Neuronal stem cell (in vitro differentiated cells): Measurements from ENCODE around the gene OSBPL10.
"Not testable (repeated sequence)": the region's sequence is repeated elsewhere in the genome, so short reads cannot be mapped to it uniquely, and the experiment has no call there.

ENCODE experiments used
- DNase-seq: peaks from one replicate; pipeline ENCODE4 v3.0.0-alpha.2; 2013; ENCODE audit warnings: low spot score
- H2AFZ ChIP-seq: one replicate; pipeline ENCODE4 v1.6.1; 2013; ENCODE audit warnings: mild to moderate bottlenecking, low read length, inconsistent platforms
- H2AK5ac ChIP-seq: 2 replicates; pipeline ENCODE4 v1.6.1; 2013; ENCODE audit warnings: low read depth, mild to moderate bottlenecking, inconsistent platforms, low read length, moderate library complexity, mixed read lengths
- H2BK120ac ChIP-seq: 2 replicates; pipeline ENCODE4 v1.6.1; 2013; ENCODE audit warnings: low read depth, mild to moderate bottlenecking, inconsistent platforms, low read length, moderate library complexity, mixed read lengths
- H2BK12ac ChIP-seq: one replicate; pipeline ENCODE4 v1.6.1; 2013; ENCODE audit warnings: low read length, inconsistent platforms
- H2BK15ac ChIP-seq: 2 replicates; pipeline ENCODE4 v1.6.1; 2013; ENCODE audit warnings: mild to moderate bottlenecking, low read length, inconsistent platforms, mixed read lengths
- H2BK5ac ChIP-seq: one replicate; pipeline ENCODE4 v1.6.1; 2013; ENCODE audit warnings: inconsistent platforms, mild to moderate bottlenecking, low read length, moderate library complexity
- H3K14ac ChIP-seq: one replicate; pipeline ENCODE4 v1.6.1; 2013; ENCODE audit warnings: low read length, inconsistent platforms
- H3K18ac ChIP-seq: 2 replicates; pipeline ENCODE4 v1.6.1; 2013; ENCODE audit warnings: low read length, inconsistent platforms
- H3K23ac ChIP-seq: 2 replicates; pipeline ENCODE4 v1.6.1; 2013; ENCODE audit warnings: low read depth, mild to moderate bottlenecking, mixed read lengths, low read length, inconsistent platforms; ENCODE audit not compliant: poor library complexity
- H3K27ac ChIP-seq: replicated peaks from 3 replicates; pipeline ENCODE4 v1.5.1; 2013; ENCODE audit warnings: low read length, inconsistent platforms
- H3K27me3 ChIP-seq, 3 experiments: 2 replicates each; pipeline ENCODE4 v1.6.1; 2013; ENCODE audit warnings: low read length in 3 of 3, mild to moderate bottlenecking in 2 of 3, inconsistent platforms in 1 of 3, low read depth in 1 of 3, mixed read lengths in 1 of 3, moderate library complexity in 1 of 3; ENCODE audit not compliant: control insufficient read depth in 3 of 3, insufficient read depth in 3 of 3
- H3K36me3 ChIP-seq, 2 donors: replicated peaks in 1 of 2; 2 replicates each; pipeline ENCODE4 v1.6.1; 2013; ENCODE audit warnings: low read length in 2 of 2; ENCODE audit not compliant: control insufficient read depth in 2 of 2, insufficient read depth in 2 of 2
- H3K4ac ChIP-seq: 2 replicates; pipeline ENCODE4 v1.6.1; 2013; ENCODE audit warnings: inconsistent platforms, mild to moderate bottlenecking, low read length, moderate library complexity
- H3K4me1 ChIP-seq, 2 donors: 1 replicate in 1 of 2; 2 replicates in 1 of 2; pipeline ENCODE4 v1.6.1; 2013; ENCODE audit warnings: low read length in 2 of 2, low read depth in 1 of 2; ENCODE audit not compliant: control insufficient read depth in 2 of 2, insufficient read depth in 1 of 2
- H3K4me2 ChIP-seq: one replicate; pipeline ENCODE4 v1.6.1; 2013; ENCODE audit warnings: mild to moderate bottlenecking, low read length, inconsistent platforms; ENCODE audit not compliant: insufficient read depth, poor library complexity, severe bottlenecking
- H3K4me3 ChIP-seq, 2 donors: 2 replicates each; pipeline ENCODE4 v1.5.1; 2013; ENCODE audit warnings: low read length in 2 of 2, mild to moderate bottlenecking in 2 of 2, inconsistent platforms in 1 of 2, moderate library complexity in 1 of 2
- H3K79me1 ChIP-seq: one replicate; pipeline ENCODE4 v1.6.1; 2013; ENCODE audit warnings: low read depth, mild to moderate bottlenecking, inconsistent platforms, low read length, moderate library complexity
- H3K9ac ChIP-seq: one replicate; pipeline ENCODE4 v1.6.1; 2013; ENCODE audit warnings: mild to moderate bottlenecking, low read depth, low read length, inconsistent platforms; ENCODE audit not compliant: poor library complexity
- H3K9me3 ChIP-seq, 2 donors: replicated peaks in 1 of 2; 2 replicates each; pipeline versions ENCODE3 to v1.6.1; 2013; ENCODE audit warnings: low read length in 2 of 2, mild to moderate bottlenecking in 2 of 2, inconsistent platforms in 1 of 2, low read depth in 1 of 2, mixed read lengths in 1 of 2, moderate library complexity in 1 of 2; ENCODE audit not compliant: control insufficient read depth in 2 of 2, insufficient read depth in 1 of 2
- H4K8ac ChIP-seq: one replicate; pipeline ENCODE4 v1.6.1; 2013; ENCODE audit warnings: low read depth, mild to moderate bottlenecking, inconsistent platforms, low read length, moderate library complexity
- H4K91ac ChIP-seq: one replicate; pipeline ENCODE4 v1.6.1; 2013; ENCODE audit warnings: low read length, low read depth, mild to moderate bottlenecking, inconsistent platforms; ENCODE audit not compliant: poor library complexity
- WGBS, 2 donors: extraction: QIAGEN DNeasy Blood & Tissue Kit; methylation state at CpG; one replicate each; pipeline ENCODE4 v1.1.7; 2013; ENCODE audit warnings: missing lambda C conversion rate in 2 of 2, mixed read lengths in 1 of 2; ENCODE audit not compliant: insufficient read length in 2 of 2, insufficient replicate concordance in 1 of 2; ENCODE audit errors: extremely low coverage in 2 of 2; 5-methylcytosine and 5-hydroxymethylcytosine counted together

Gene OSBPL10

DNA sequence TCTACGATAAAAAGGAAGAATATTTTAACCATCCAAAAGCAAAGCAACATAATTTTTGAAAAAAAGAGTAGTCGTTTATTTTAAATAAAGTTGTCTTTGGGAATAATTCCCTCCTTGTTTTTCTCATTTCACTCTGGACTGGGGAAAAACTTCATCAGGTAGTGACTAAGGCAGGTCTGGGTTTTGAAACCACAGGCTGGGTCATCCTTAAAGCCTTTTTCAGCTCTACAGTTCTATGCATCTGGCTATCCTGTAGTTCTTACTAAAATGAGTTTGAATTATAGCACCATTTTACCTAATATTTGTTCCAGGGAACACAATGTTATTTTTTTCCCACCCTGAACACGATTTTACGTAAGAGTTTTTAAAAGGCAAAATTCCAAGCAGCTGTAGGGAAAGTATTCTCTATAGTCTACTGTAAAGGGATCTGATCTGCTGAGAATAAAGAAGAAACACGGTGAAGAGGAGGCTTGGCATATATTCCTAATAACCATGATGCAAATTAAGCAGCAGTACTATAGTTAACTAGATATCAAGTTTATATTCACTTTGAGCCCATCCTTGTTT lies 107.7 kb downstream of the OSBPL10 start:
- Histone ChIP-seq H2BK5ac (no peak overlapping the region), H3K23ac (no peak overlapping the region), H2BK15ac (no peak overlapping the region), H3K4ac (no peak overlapping the region), H2AFZ (no peak overlapping the region), H3K9ac (no peak overlapping the region), H3K18ac (no peak overlapping the region), H3K14ac (no peak overlapping the region), H3K9me3 (no peaks in the 10 kb centered on the region), H4K8ac (no peak overlapping the region), H3K27me3 (no peaks in the 10 kb centered on the region), H3K79me1 (no peaks in the 10 kb centered on the region), H3K4me3 (no peak overlapping the region), H2BK12ac (no peak overlapping the region), H3K36me3 (no peaks in the 10 kb centered on the region), H3K27ac (no peak overlapping the region), H2BK120ac (no peak overlapping the region), H2AK5ac (no peak overlapping the region), H3K4me2 (no peak overlapping the region), H4K91ac (no peak overlapping the region), H3K4me1 (peaks cover 0 to 2% of the 10 kb centered on the region in 2 donors)
- DNase-seq = no peak
- WGBS, 2 donors = no CpG with 5 or more reads among the region's 5 CpGs

DNA sequence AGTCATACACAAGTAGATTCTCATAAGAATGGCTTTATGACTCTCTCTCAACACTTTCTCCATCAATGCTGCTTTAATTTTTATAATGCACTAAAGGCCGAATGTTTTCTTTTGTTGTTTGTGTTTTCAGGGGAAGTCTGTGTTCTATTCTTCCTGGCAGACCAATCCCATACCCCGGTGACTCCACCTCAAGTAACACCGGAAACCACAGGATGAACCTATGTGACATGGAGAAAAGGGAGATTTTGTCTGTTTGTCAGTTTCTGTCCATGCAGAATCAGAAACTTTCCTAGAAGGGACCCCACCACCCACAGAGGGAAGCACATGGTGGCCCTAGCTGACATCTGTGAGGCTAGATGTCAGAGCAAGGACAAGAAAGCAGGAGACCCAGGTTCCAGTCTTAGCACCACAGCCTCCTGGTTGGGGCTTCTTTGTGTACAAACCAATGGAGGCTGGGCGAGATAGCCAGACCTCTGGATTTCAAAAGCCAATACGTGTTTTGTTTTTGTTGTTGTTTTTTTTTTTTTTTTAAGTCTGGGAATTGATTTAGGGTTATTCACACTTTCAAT lies 109.0 kb downstream of the OSBPL10 start:
- no peak overlapping the region for H3K14ac ChIP-seq
- H3K9me3 ChIP-seq = no peaks in the 10 kb centered on the region
- no peak overlapping the region for H3K18ac ChIP-seq
- no peak overlapping the region for H2AFZ ChIP-seq
- no peaks in the 10 kb centered on the region for H3K79me1 ChIP-seq
- no peak for DNase-seq
- H4K91ac ChIP-seq = no peak overlapping the region
- no peak overlapping the region for H3K4me3 ChIP-seq
- no peak overlapping the region for H2BK12ac ChIP-seq
- H3K4me1 ChIP-seq = peaks cover 0 to 2% of the 10 kb centered on the region in 2 donors
- no peak overlapping the region for H3K4me2 ChIP-seq
- H2AK5ac ChIP-seq = no peak overlapping the region
- H3K23ac ChIP-seq = no peak overlapping the region
- no peak overlapping the region for H3K27ac ChIP-seq
- H2BK5ac ChIP-seq = no peak overlapping the region
- H2BK120ac ChIP-seq = no peak overlapping the region
- no peak overlapping the region for H3K9ac ChIP-seq
- no peak overlapping the region for H4K8ac ChIP-seq
- no peaks in the 10 kb centered on the region for H3K27me3 ChIP-seq
- H2BK15ac ChIP-seq = no peak overlapping the region
- no peak overlapping the region for H3K4ac ChIP-seq
- H3K36me3 ChIP-seq = no peaks in the 10 kb centered on the region
- WGBS, 2 donors = no CpG with 5 or more reads among the region's 5 CpGs

DNA sequence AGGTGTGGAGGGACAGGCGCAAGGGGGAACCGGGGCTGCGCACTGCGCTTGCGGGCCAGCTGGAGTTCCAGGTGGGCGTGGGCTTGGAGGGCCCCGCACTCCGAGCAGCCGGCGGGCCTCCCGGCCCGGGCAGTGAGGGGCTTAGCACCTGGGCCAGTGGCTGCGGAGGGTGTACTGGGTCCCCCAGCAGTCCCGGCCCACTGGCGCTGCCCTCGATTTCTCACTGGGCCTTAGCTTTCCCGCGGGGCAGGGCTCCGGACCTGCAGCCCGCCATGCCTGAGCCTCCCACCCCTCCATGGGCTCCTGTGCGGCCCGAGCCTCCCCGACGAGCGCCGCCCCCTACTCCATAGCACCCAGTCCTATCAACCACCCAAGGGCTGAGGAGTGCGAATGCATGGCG lies 111.0 kb downstream of the OSBPL10 start:
- WGBS, 2 donors = no CpG with 5 or more reads among the region's 28 CpGs
- not testable (repeated sequence) for H3K4me1 ChIP-seq, H3K27me3 ChIP-seq, H2BK12ac ChIP-seq, H3K9me3 ChIP-seq, H2BK120ac ChIP-seq, H3K9ac ChIP-seq, H3K4me2 ChIP-seq, H3K27ac ChIP-seq, H3K14ac ChIP-seq, H3K4me3 ChIP-seq, H2BK15ac ChIP-seq, H4K91ac ChIP-seq, H3K4ac ChIP-seq, H3K18ac ChIP-seq, DNase-seq, H2AFZ ChIP-seq, H4K8ac ChIP-seq, H2BK5ac ChIP-seq, H3K79me1 ChIP-seq, H3K23ac ChIP-seq, H2AK5ac ChIP-seq, H3K36me3 ChIP-seq

DNA sequence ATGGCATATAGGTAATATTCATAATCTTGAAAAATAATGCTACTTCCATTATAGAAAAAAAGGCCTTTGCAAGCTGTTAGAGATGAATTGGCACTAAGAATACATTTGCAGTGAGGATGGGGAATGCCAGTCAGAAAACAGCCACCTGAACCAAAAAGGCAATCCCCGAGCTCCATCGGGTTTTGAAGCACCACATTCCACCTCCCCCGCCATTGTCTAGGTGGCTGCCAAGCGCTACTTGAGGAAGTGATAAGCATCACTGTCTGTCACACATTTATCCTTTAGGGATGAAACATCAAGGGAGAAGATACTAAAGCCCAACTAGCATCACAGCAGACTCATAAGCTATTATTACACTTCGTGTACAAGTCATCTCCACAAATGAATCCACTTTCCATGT lies 112.8 kb downstream of the OSBPL10 start:
- Histone ChIP-seq H3K27me3 (no peaks in the 10 kb centered on the region), H3K23ac (no peak overlapping the region), H3K27ac (no peak overlapping the region), H2BK5ac (no peak overlapping the region), H3K36me3 (no peaks in the 10 kb centered on the region), H2BK15ac (no peak overlapping the region), H3K14ac (no peak overlapping the region), H2BK12ac (no peak overlapping the region), H2BK120ac (no peak overlapping the region), H3K79me1 (no peaks in the 10 kb centered on the region), H3K4me1 (peaks cover 0 to 3% of the 10 kb centered on the region in 2 donors), H4K91ac (no peak overlapping the region), H4K8ac (no peak overlapping the region), H2AK5ac (no peak overlapping the region), H3K18ac (no peak overlapping the region), H3K9ac (no peak overlapping the region), H2AFZ (no peak overlapping the region), H3K4ac (no peak overlapping the region), H3K4me2 (no peak overlapping the region), H3K4me3 (no peak overlapping the region), H3K9me3 (no peaks in the 10 kb centered on the region)
- no peak for DNase-seq
- WGBS, 2 donors = no CpG with 5 or more reads among the region's 5 CpGs
